ENCODE measurements around the gene DPM1. TPM values are rescaled to one million over a fixed set of nuclear protein-coding genes. Genes with fewer than 3 reads are reported as not detected.

Gene DPM1
- total and polyA plus RNA-seq, 2 donors (not counting 3 experiments of a cell fraction or from before 2014, with no cell fraction given) = 33.9 to 41.9 TPM

- peaks cover 34% of the 10 kb centered on the region for H4K20me1 ChIP-seq (replicated peaks; ENCODE audit: control insufficient read depth, extremely low read depth, insufficient read depth, low read length)
- H3K79me2 ChIP-seq (ENCODE audit: control insufficient read depth, insufficient read depth, low read length) = peaks cover 98% of the 10 kb centered on the region
- peaks cover 34% of the 10 kb centered on the region for H3K4me1 ChIP-seq (ENCODE audit: control insufficient read depth, extremely low read depth, insufficient read depth, low read length)
- H3K4me3 ChIP-seq (replicated peaks in 1 of 3; ENCODE audit: insufficient read depth in 1 of 3, low read depth in 1 of 3, low read length in 3 of 3) = no peak overlapping the region
- no peak overlapping the region for H2AFZ ChIP-seq (ENCODE audit: low read depth, low read length)
- DNase-seq (ENCODE audit: low read depth, low spot score) (no peak), FAIRE-seq (no peak)
- BruUV-seq (replicated peaks) = no TSS peak
- TF ChIP-seq CTCF (IDR thresholded peaks at IDR 0.05; ENCODE audit: extremely low read depth in 1 of 2, insufficient read depth in 1 of 2, low read depth in 1 of 2, low read length in 2 of 2) = no peak
- no peak for TF ChIP-seq POLR2AphosphoS5 (IDR thresholded peaks at IDR 0.05; ENCODE audit: insufficient read depth, low read depth, low read length)
- TF ChIP-seq EZH2 (IDR thresholded peaks at IDR 0.05; ENCODE audit: borderline replicate concordance, low read depth, low read length, severe bottlenecking) = no peak
- TF ChIP-seq POLR2A (IDR thresholded peaks at IDR 0.05; ENCODE audit: low read depth, low read length) = no peak
- TF ChIP-seq FOS (IDR thresholded peaks at IDR 0.05; ENCODE audit: borderline replicate concordance, insufficient read depth, low read length) = no peak
- TF ChIP-seq JUN (IDR thresholded peaks at IDR 0.05; ENCODE audit: borderline replicate concordance, insufficient read depth, insufficient read length, low read depth) = no peak
- TF ChIP-seq MYC (IDR thresholded peaks at IDR 0.05; ENCODE audit: low read depth, low read length) = no peak
- TF ChIP-seq MAX (IDR thresholded peaks at IDR 0.05; ENCODE audit: insufficient read depth, insufficient read length) = no peak
- no peak for TF ChIP-seq GATA2 (IDR thresholded peaks at IDR 0.05; ENCODE audit: insufficient read depth, insufficient read length, low read depth, low read length)
- dilution Hi-C loops (cut with MboI; ENCODE audit: extremely low pct_ligation_motif_present, low sequenced_read_pairs) = no loop called here
- POLR2A ChIA-PET = no interaction called here
- no peaks in the 10 kb centered on the region for H3K27me3 ChIP-seq (ENCODE audit: control insufficient read depth in 2 of 2, insufficient read depth in 2 of 2, low read length in 2 of 2)
- no peak overlapping the region for H3K9ac ChIP-seq (replicated peaks; ENCODE audit: extremely low read depth, insufficient read depth, low read length)
- no peaks in the 10 kb centered on the region for H3K9me1 ChIP-seq (replicated peaks; ENCODE audit: control insufficient read depth, extremely low read depth, insufficient read depth, low read length)
- H3K4me2 ChIP-seq (ENCODE audit: insufficient read depth, low read length) = no peak overlapping the region
- no peak overlapping the region for H3K27ac ChIP-seq (ENCODE audit: insufficient read depth, low read depth, low read length)
- intact Hi-C loops (cut with micrococcal nuclease) = no loop called here
- H3K36me3 ChIP-seq (ENCODE audit: control insufficient read depth in 2 of 2, extremely low read depth in 1 of 2, insufficient read depth in 2 of 2, low read length in 2 of 2) = peaks cover 0 to 10% of the 10 kb centered on the region in 2 experiments
- H3K9me3 ChIP-seq (replicated peaks; ENCODE audit: control insufficient read depth, insufficient read depth, low read length) = no peaks in the 10 kb centered on the region
- CTCF ChIA-PET = interaction anchor here (1.1 to 2.2 kb wide), 3 partner anchors 17 to 117 kb away, joined by 4 to 7 read pairs (median 5); partner anchors contain the start of gene BCAS4
Measured at GRCh38 chr20:50911716-50912115, 46.6 kb downstream of the DPM1 start.
